DND-41 (cell line): Measurements from ENCODE around the gene IFNG-AS1.

Source experiments
- CTCF ChIP-seq: IDR thresholded peaks from 2 replicates; pipeline ENCODE4 v1.5.1; 2012; ENCODE audit warnings: borderline replicate concordance, low read length, moderate library complexity, mild to moderate bottlenecking; ENCODE audit not compliant: poor library complexity, severe bottlenecking; ENCODE audit errors: extremely low read depth
- EZH2 ChIP-seq: IDR thresholded peaks from 3 replicates; pipeline ENCODE4 v1.6.1; 2012; ENCODE audit warnings: borderline replicate concordance, low read depth, mild to moderate bottlenecking, moderate library complexity, low read length, inconsistent platforms; ENCODE audit not compliant: severe bottlenecking

- no peak for TF ChIP-seq CTCF
- no peak for TF ChIP-seq EZH2
These were observed 7.1 kb downstream of the IFNG-AS1 start for GRCh38 chr12:67996347-67996746.
